ENCODE data around the gene MEIOB. TPM values are rescaled to one million over a fixed set of nuclear protein-coding genes. Genes with fewer than 3 reads are reported as not detected.

The MEIOB gene
- total and polyA plus RNA-seq, 2 experiments from 2014 or later = 0.28 TPM; not detected in 1

- Histone ChIP-seq H3K27ac (peak overlapping the region; percentile 83), H3K27me3 (no peaks in the 10 kb centered on the region), H3K9me3 (ENCODE audit: low read depth) (no peaks in the 10 kb centered on the region), H3K4me2 (peak overlapping the region; percentile 30), H4K20me1 (ENCODE audit: insufficient read depth, poor library complexity, severe bottlenecking) (no peaks in the 10 kb centered on the region), H3K9me2 (replicated peaks; ENCODE audit: insufficient read depth) (no peaks in the 10 kb centered on the region), H3K36me3 (replicated peaks; ENCODE audit: insufficient read depth, low read depth) (no peaks in the 10 kb centered on the region), H3K79me2 (no peaks in the 10 kb centered on the region), H2AFZ (no peak overlapping the region), H3K4me1 (ENCODE audit: insufficient read depth) (peaks cover 14% of the 10 kb centered on the region), H3K4me3 (no peak overlapping the region)
- TF ChIP-seq EZH2 (IDR thresholded peaks at IDR 0.05; ENCODE audit: borderline replicate concordance) (no peak), EZH2phosphoT487 (IDR thresholded peaks at IDR 0.05; ENCODE audit: low read depth, severe bottlenecking, unreplicated experiment) (no peak), CTCF (IDR thresholded peaks at IDR 0.05; ENCODE audit: poor library complexity) (no peak)
- peak; percentile 3 for DNase-seq (ENCODE audit: low spot score)
- WGBS (ENCODE audit: low lambda C conversion rate, missing lambda C conversion rate) = 88% methylated on average over 26 of the region's 32 CpGs
Measured at GRCh38 chr16:1794908-1795666, 76.9 kb downstream of the MEIOB start.

- H3K9me2 ChIP-seq (replicated peaks; ENCODE audit: insufficient read depth) = no peaks in the 10 kb centered on the region
- no peaks in the 10 kb centered on the region for H3K79me2 ChIP-seq
- peak overlapping the region; percentile 83 for H3K27ac ChIP-seq
- no peaks in the 10 kb centered on the region for H3K36me3 ChIP-seq (replicated peaks; ENCODE audit: insufficient read depth, low read depth)
- no peaks in the 10 kb centered on the region for H4K20me1 ChIP-seq (ENCODE audit: insufficient read depth, poor library complexity, severe bottlenecking)
- H3K4me1 ChIP-seq (ENCODE audit: insufficient read depth) = peaks cover 14% of the 10 kb centered on the region
- 67% methylated on average over 18 of the region's 18 CpGs for WGBS (ENCODE audit: low lambda C conversion rate, missing lambda C conversion rate)
- no peak overlapping the region for H3K4me3 ChIP-seq
- H3K4me2 ChIP-seq = peak overlapping the region; percentile 30
- no peaks in the 10 kb centered on the region for H3K9me3 ChIP-seq (ENCODE audit: low read depth)
- no peak overlapping the region for H2AFZ ChIP-seq
- DNase-seq (ENCODE audit: low spot score) = peak; percentile 70
- TF ChIP-seq EZH2phosphoT487 (IDR thresholded peaks at IDR 0.05; ENCODE audit: low read depth, severe bottlenecking, unreplicated experiment) = no peak
- TF ChIP-seq EZH2 (IDR thresholded peaks at IDR 0.05; ENCODE audit: borderline replicate concordance) = no peak
- TF ChIP-seq CTCF (IDR thresholded peaks at IDR 0.05; ENCODE audit: poor library complexity) = no peak
- H3K27me3 ChIP-seq = no peaks in the 10 kb centered on the region
Measured at GRCh38 chr16:1794221-1794871, 77.6 kb downstream of the MEIOB start.

GRCh38 chr16:1793578-1794220, 78.3 kb downstream of the MEIOB start, which contains the start of gene IGFALS:
Gene IGFALS (minus strand): TSS chr16:1793705. CDS start chr16:1793652, 53 bp downstream.
- H2AFZ ChIP-seq = no peak within 1 kb of the TSS
- no peaks in the 10 kb centered on the region for H3K79me2 ChIP-seq
- DNase-seq (ENCODE audit: low spot score) = peak; percentile 38
- TF ChIP-seq EZH2 (IDR thresholded peaks at IDR 0.05; ENCODE audit: borderline replicate concordance) (no peak), EZH2phosphoT487 (IDR thresholded peaks at IDR 0.05; ENCODE audit: low read depth, severe bottlenecking, unreplicated experiment) (no peak), CTCF (IDR thresholded peaks at IDR 0.05; ENCODE audit: poor library complexity) (no peak)
- H3K27me3 ChIP-seq = no peaks in the 10 kb centered on the region
- 66% methylated on average over 20 of the region's 28 CpGs for WGBS (ENCODE audit: low lambda C conversion rate, missing lambda C conversion rate)
- H3K4me1 ChIP-seq (ENCODE audit: insufficient read depth) = peaks cover 14% of the 10 kb centered on the region
- H4K20me1 ChIP-seq (ENCODE audit: insufficient read depth, poor library complexity, severe bottlenecking) = no peaks in the 10 kb centered on the region
- H3K4me3 ChIP-seq = no peak within 1 kb of the TSS
- H3K27ac ChIP-seq = peak within 1 kb of the TSS; percentile 83
- no peaks in the 10 kb centered on the region for H3K9me3 ChIP-seq (ENCODE audit: low read depth)
- H3K36me3 ChIP-seq (replicated peaks; ENCODE audit: insufficient read depth, low read depth) = no peaks in the 10 kb centered on the region
- no peaks in the 10 kb centered on the region for H3K9me2 ChIP-seq (replicated peaks; ENCODE audit: insufficient read depth)
- H3K4me2 ChIP-seq = peak within 1 kb of the TSS; percentile 30

All from hepatocyte (in vitro differentiated cells).